Subcutaneous adipose tissue (tissue), 4 donors: ENCODE data around the gene MRPL58. TPM values are rescaled to one million over a fixed set of nuclear protein-coding genes. Genes with fewer than 3 reads are reported as not detected.

Source experiments
- CTCF ChIP-seq: fragments of 450-650 bp; IDR thresholded peaks from one replicate; pipeline ENCODE4 v1.5.1; 2016; ENCODE audit warnings: low read depth, mild to moderate bottlenecking, control low read depth, antibody characterized with exemption, moderate library complexity
- total RNA-seq, 4 donors: library from RNA; depleted of rRNA; stranded (reverse); fragments of >200 nt; gene quantifications; one replicate each; pipeline ENCODE4 v1.1.0, GENCODE V29; 2016

MRPL58 gene
- total RNA-seq, 4 donors from 2014 or later = 34.8 to 53.5 (median 45.1) TPM

- no peak for TF ChIP-seq CTCF
These were observed 922 bp upstream of the MRPL58 start for GRCh38 chr17:75011401-75012095.

- TF ChIP-seq CTCF = no peak
These were observed 449 bp upstream of the MRPL58 start for GRCh38 chr17:75012096-75012345.

- no peak for TF ChIP-seq CTCF
These were observed 656 bp downstream of the MRPL58 start for GRCh38 chr17:75013092-75013559.

GRCh38 chr17:75019146-75019545 lies 6.7 kb downstream of the MRPL58 start:
- no peak for TF ChIP-seq CTCF

- TF ChIP-seq CTCF = no peak
These were observed 7.2 kb downstream of the MRPL58 start for GRCh38 chr17:75019710-75020109.

DNA sequence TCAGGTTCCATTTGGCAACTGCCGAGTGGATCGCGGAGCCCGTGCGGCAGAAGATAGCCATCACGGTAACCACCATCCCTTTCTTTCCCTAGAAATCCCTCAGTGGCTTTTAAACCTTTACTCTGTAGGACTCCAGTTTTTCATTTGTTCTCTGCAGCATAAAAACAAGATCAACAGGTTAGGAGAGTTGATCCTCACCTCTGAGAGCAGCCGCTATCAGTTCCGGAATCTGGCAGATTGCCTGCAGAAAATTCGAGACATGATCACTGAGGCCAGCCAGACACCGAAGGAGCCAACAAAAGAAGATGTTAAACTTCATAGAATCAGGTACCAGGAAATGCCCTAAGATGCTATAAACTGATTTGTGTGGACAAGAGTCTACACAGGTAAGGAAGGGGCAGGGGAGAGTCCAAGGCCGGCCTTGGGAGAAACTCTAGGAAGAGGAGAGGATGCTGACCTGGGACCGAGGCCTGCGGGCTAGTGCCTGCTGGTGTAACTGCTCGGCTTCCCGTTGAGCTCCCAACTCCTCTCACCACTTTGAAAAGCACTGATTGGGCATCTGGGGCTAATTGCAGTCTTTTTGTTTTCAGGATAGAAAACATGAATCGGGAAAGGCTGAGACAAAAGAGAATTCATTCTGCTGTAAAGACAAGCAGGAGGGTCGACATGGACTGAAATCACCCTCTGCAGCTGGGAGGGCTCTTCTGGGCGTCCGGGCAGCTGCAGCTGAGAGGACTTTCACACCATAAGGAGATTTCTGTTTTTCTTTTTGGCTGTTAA lies 8.1 kb downstream of the MRPL58 start:
- TF ChIP-seq CTCF = no peak

DNA sequence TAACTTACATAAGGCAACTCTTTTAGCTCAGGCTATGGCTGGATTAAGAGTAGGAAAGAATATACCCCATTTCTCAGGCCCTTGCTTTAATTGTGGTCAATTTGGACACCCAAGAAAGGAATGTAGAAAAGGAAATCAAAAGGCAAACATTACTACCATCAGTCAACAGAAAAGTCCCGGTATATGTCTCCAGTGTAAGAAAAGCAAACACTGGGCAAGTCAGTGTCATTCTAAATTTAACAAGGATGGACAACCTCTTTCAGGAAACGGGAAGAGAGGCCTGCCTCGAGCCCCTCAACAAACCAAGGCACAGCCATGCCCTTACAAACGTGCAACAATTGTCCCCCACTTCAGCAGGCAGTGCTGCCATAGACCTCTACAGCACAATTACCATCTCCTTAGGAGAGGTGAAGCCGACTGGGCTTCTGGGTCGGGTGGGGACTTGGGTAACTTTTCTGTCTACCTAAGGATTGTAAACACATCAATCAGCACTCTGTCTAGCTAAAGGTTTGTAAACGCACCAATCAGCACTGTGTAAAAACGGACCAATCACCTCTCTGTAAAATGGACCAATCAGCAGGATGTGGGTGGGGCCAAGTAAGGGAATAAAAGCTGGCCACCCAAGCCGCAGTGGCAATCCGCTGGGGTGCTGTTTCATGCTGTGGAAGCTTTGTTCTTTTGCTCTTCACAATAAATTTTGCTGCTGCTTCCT lies 12.4 kb downstream of the MRPL58 start:
- TF ChIP-seq CTCF = no peak
